ENCODE measurements around the gene CSRP3.

CSRP3 gene

DNA sequence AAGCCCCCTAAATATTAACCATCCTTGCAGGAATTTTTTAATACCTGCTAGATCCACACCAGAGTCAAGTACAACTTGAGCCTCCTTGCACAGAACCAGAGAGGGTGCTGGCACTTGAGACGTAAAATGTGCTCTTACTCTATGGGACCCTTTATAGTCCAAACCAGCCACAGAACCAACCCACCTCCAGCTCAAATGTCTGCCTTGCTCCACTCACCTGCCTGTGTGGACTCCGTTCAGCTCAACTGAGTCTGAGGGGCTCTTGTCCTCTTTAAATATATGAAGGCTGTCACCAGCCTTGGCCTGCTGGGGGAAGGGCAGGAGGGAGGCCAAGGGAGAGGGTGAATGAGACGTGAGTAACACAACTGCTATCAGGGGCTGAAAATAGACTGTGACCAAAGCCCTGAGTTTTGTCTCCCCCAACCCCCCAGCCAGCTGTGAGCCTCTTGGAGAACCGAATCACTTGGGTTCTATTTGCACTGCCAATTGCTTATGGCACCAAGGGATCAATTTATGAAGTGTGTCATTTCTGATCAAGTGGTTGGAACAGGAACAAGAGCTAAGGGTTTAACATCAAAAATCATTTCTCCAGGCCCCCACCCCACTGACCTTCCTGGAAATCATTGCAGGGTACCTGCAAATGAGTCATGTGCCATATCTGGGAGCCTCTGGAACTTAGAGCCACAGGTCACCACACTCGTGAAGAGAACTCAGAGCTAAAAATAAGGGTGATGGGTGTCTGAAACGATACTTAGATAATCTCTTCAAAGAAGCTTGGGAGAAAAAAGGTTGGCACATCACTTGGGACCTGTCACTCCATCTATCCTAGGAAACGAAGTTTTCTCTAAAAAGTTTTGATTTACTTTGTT lies at the start of gene CSRP3:
CSRP3 (minus strand) TSS at position 247 of the 869 bp plus-strand sequence. CDS start 9,535 bp downstream, outside the sequence.
- H3K27ac ChIP-seq = no peak within 1 kb of the TSS
- no peak for DNase-seq (ENCODE audit: low spot score)
- TF ChIP-seq, protein P1, sequence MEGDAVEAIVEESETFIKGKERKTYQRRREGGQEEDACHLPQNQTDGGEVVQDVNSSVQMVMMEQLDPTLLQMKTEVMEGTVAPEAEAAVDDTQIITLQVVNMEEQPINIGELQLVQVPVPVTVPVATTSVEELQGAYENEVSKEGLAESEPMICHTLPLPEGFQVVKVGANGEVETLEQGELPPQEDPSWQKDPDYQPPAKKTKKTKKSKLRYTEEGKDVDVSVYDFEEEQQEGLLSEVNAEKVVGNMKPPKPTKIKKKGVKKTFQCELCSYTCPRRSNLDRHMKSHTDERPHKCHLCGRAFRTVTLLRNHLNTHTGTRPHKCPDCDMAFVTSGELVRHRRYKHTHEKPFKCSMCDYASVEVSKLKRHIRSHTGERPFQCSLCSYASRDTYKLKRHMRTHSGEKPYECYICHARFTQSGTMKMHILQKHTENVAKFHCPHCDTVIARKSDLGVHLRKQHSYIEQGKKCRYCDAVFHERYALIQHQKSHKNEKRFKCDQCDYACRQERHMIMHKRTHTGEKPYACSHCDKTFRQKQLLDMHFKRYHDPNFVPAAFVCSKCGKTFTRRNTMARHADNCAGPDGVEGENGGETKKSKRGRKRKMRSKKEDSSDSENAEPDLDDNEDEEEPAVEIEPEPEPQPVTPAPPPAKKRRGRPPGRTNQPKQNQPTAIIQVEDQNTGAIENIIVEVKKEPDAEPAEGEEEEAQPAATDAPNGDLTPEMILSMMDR (IDR thresholded peaks at IDR 0.05) = no peak
- no peak within 1 kb of the TSS for H3K4me3 ChIP-seq

DNA sequence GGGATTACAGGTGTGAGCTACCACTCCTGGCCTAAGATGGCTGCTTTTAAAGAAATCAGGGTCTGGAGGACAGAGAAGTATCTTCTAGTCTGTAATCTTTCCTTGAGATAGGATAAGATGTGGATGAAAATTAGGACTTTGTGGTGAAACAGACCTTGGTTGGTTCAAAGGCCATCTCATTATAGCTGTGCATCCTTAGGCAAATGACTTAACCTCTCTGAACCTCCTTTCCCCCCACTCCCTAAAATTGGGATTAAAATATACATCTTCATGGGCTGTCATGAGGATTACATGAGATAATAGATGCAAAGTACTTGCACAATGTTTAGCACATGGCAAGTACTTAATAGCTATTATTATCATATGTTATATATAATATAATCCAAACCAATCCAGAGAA lies 49.8 kb upstream of the CSRP3 start:
- no peak overlapping the region for H3K27ac ChIP-seq
- no peak overlapping the region for H3K4me3 ChIP-seq
- DNase-seq (ENCODE audit: low spot score) = no peak
- TF ChIP-seq, protein P1 (IDR thresholded peaks at IDR 0.05) = no peak

DNA sequence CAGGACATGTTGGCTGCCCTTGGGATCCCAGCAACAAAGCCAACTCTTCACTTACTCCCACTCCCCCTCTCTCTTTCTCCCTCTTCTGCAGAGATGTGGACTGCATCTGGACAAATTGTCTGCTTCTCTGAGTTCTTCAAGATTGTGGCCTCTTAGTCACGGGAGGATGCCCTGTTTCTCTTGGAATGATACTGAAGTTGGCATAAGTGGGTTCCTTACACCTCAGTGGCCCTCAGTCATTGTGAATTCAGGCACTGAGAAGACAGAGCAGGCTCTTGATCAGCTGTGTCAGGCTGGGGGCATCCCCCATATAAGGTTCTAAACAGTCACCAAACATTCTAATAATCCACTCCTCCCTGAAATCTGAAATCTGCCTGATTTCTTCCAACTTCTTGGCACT lies 45.0 kb upstream of the CSRP3 start:
- no peak overlapping the region for H3K4me3 ChIP-seq
- DNase-seq (ENCODE audit: low spot score) = no peak
- H3K27ac ChIP-seq = no peak overlapping the region
- TF ChIP-seq, protein P1 (IDR thresholded peaks at IDR 0.05) = no peak

DNA sequence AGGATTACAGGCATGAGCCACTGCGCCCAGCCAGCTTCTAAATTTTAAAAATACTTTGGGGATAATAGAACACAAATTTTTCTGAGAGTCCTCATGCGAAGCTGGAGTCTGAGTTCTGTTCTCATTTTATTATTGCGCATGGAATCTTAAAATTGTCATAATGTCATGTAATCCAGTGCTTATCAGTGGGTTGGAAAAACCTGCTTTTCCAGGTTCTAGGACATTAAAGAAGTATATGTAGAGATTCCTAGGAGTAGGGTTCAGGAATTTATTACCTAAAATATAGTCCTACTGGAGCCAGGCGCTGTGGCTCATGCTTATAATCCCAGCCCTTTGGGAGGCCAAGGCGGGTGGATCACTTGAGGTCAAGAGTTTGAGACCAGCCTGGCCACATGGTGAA lies 43.6 kb upstream of the CSRP3 start:
- H3K27ac ChIP-seq = no peak overlapping the region
- TF ChIP-seq, protein P1 (IDR thresholded peaks at IDR 0.05) = no peak
- H3K4me3 ChIP-seq = no peak overlapping the region
- no peak for DNase-seq (ENCODE audit: low spot score)

DNA sequence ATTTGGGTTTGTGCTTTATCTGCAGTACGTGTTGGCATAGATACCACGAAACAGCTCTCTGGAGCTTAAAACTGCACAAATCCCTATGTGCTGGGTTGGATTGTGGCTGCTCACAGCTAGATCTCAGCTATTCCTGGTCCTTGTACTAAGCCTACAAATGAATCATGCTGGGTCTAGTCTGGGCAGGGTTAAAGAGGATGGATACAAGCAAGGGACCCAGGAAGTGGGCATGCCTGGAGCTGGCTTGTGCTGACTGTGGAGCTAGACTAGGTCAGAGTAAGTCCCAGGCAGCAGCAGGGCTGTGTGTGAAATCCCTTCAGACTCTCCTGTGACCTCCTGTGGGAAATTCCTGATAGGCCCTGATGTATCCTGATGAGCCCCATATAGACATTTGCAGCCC lies 42.8 kb upstream of the CSRP3 start:
- Histone ChIP-seq H3K4me3 (no peak overlapping the region), H3K27ac (no peak overlapping the region)
- DNase-seq (ENCODE audit: low spot score) = no peak
- TF ChIP-seq, protein P1 (IDR thresholded peaks at IDR 0.05) = no peak

DNA sequence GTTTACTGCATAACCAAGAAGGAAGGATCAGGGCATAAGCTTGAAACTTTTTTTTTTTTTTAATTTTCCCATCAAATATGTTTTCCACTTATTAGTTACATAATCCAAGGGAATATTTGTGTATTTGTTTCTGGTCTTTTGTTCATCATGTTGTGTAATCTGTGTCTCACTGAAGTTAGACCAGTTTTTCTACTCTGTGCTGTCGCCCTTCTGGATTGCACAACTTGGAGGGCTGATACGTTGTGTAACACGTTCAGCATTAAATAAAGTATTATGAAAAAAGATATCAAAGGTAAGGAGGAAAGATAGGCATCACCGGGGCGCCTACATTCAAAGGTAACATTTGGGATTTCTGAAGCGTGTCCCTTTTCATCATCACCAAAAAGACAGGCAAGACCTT lies 42.3 kb upstream of the CSRP3 start:
- Histone ChIP-seq H3K4me3 (no peak overlapping the region), H3K27ac (no peak overlapping the region)
- no peak for DNase-seq (ENCODE audit: low spot score)
- TF ChIP-seq, protein P1 (IDR thresholded peaks at IDR 0.05) = no peak

DNA sequence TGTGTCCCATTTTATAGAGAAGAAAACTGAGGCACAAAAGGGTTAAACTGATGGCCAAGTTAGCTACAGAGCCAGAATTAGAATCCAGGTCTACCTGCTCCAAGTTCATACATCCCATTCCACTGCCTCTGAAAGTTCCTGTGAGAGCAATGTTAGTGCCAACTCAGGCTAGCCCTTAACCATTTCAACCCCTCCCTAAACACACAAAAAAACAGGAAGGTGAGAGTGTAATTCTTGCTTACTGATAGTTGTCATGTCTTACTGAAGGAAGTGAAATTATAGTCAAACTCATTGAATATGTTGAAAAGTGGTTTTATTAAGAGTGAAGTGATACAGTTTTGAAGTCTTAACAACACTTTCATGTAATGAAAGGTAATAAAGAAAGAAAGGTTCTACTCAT lies 41.8 kb upstream of the CSRP3 start:
- H3K27ac ChIP-seq = no peak overlapping the region
- no peak overlapping the region for H3K4me3 ChIP-seq
- TF ChIP-seq, protein P1 (IDR thresholded peaks at IDR 0.05) = no peak
- no peak for DNase-seq (ENCODE audit: low spot score)
